DMS153 treated with DMSO at 0.1 percent for 48 hours (cell line): ENCODE data around the gene CMPK2.
A peak's percentile ranks its signal among the peaks of the same experiment; 100 is the strongest.
"Not testable (repeated sequence)": the region's sequence is repeated elsewhere in the genome, so short reads cannot be mapped to it uniquely, and the experiment has no call there.

Experiments used
- DNase-seq: peaks from one replicate; lab custom pipeline; 2025; ENCODE audit not compliant: unreplicated experiment; lab: John Stamatoyannopoulos, UW

The CMPK2 gene

GRCh38 chr2:6865346-6866274, at the start of gene CMPK2:
Gene CMPK2 (minus strand): TSS chr2:6865907. CDS start chr2:6865696, 211 bp downstream.
- peak; percentile 50 for DNase-seq

GRCh38 chr2:6915399-6915798, 49.7 kb upstream of the CMPK2 start:
- DNase-seq = no peak

DNA sequence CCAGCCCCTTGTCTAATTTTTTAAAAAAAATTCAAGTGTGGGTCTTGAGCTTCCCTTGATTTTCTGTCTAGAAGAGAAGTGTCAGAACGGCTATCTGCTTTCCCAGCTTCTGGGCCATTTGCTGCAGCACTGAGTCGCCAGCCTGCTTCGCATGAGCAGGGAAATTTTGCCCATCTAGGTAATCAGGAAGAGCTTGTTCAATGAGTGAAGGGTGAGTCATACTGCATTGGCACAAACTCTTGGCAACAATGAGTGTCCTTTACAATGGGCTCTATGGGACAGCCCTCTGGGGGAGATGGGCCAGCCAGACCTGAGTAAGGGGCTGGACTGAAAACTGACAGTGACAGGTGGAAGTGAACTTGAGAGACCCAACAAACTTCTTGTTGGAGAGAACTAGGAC, 49.1 kb upstream of the CMPK2 start:
- no peak for DNase-seq

GRCh38 chr2:6913415-6914157, 47.9 kb upstream of the CMPK2 start:
- DNase-seq = no peak

- no peak for DNase-seq
Measured at GRCh38 chr2:6911721-6912120, 46.0 kb upstream of the CMPK2 start.

- no peak for DNase-seq
Measured at GRCh38 chr2:6909431-6910385, 44.0 kb upstream of the CMPK2 start.

- DNase-seq = no peak
Measured at GRCh38 chr2:6908291-6908690, 42.6 kb upstream of the CMPK2 start.

DNA sequence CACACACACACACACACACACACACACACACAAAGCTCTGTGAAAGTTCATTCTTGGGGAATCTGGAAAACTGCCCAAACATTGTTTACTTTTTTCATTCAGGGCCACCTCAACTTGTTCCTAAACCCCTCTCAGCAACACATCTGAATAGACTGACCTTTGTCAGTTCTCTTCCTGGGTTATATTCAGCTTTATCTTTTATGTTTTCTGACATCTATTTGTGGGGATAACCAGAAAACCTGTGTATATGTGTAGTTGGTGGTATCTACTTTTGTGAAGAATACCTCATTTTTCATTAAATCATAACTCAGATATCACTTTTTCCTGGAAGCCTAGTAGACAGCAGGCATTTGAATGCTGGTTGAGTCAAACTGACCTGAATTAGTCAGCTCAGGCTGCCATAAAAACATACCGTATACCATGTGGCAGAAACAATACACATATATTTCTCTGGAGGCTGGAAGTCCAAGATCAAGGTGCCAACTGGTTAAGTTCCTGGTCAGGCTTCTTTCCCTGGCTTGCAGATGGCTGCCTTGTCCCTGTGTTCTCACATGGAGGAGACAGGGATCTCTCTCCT, 40.5 kb upstream of the CMPK2 start:
- no peak for DNase-seq

- DNase-seq = no peak
Measured at GRCh38 chr2:6905668-6906067, 40.0 kb upstream of the CMPK2 start.

- not testable (repeated sequence) for DNase-seq
Measured at GRCh38 chr2:6902581-6902980, 36.9 kb upstream of the CMPK2 start.

GRCh38 chr2:6896930-6897759, 31.4 kb upstream of the CMPK2 start:
- peak; percentile 4 for DNase-seq

GRCh38 chr2:6893876-6894482, 28.3 kb upstream of the CMPK2 start:
- no peak for DNase-seq

DNA sequence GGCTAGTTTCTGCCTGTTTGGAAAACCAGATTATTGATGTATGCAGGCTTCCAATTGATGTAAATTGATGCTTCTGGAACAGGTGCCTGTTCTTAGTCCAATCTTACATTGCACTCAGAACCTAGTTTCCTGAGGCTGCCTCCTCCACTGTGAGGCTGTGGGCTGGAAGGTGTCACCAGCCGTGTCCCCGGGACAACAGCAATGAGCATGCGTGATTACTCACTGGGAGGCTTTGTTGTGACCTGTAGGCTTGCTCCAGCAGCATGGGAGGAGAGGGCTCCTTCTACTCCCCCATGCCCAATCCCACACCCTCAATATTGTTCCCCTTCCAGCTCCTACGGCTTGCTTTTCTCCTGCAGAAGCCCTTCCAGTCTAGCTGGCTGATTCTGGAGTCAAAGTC, 23.0 kb upstream of the CMPK2 start:
- DNase-seq = no peak

- DNase-seq = no peak
Measured at GRCh38 chr2:6887751-6888192, 22.1 kb upstream of the CMPK2 start.

DNA sequence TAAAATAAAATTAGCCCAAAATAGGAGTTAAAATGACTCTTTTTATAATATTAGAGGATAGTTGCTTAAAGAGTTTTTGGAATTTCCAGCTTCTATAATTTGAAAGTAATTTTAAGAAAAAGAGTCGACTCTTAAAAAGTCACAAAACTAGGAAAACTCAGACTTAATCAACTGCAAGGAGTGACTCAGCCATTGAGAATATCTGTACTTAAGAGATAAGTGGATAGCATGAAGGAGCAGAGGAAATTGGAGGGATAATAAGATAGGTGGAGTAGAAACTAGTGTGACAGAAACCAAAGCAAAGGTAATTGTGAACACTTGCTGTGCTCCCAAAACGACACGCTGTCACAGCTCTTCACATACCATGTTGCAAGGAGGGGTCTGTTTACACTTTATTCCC, 20.3 kb upstream of the CMPK2 start:
- no peak for DNase-seq

- no peak for DNase-seq
Measured at GRCh38 chr2:6885551-6885950, 19.8 kb upstream of the CMPK2 start.

GRCh38 chr2:6883448-6884122, 17.9 kb upstream of the CMPK2 start:
- DNase-seq = no peak

GRCh38 chr2:6881516-6881915, 15.8 kb upstream of the CMPK2 start:
- no peak for DNase-seq

GRCh38 chr2:6881046-6881445, 15.3 kb upstream of the CMPK2 start:
- no peak for DNase-seq
